HG03520 (cell line): ENCODE data around the gene DIS3L2.
"Not testable (repeated sequence)": the region's sequence is repeated elsewhere in the genome, so short reads cannot be mapped to it uniquely, and the experiment has no call there.

ENCODE experiments used
- ATAC-seq: cut with Tn5 transposase; IDR thresholded peaks from one replicate; pipeline ENCODE4 v1.9.1; 2021; ENCODE audit warnings: mild to moderate bottlenecking, moderate library complexity; ENCODE audit not compliant: unreplicated experiment

The DIS3L2 gene

DNA sequence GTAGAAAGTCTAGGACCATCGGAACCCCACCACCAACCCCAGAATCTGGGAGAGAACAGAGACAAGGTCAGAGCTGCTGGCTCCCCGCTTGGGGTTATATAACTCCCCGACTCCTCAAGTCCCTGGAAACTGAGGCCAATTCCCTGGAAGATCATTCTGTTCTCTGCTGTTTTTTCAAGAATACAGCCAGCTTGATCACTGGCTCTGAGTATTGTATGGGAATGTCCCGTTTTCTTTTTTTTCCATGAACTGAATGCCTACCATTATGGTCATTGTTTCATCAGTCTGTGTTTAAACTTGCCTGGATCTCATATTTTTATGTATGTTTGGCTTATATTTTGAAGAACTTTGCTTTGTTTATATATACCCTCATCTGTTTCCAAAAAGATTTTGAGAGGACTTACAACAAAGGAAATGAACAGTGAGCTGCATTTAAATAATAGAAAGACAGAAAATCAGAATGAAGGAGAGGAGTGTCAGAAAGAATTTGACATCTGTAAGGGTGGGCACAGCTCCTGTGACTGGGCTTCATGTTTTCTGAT lies 327.0 kb downstream of the DIS3L2 start:
- no peak for ATAC-seq

DNA sequence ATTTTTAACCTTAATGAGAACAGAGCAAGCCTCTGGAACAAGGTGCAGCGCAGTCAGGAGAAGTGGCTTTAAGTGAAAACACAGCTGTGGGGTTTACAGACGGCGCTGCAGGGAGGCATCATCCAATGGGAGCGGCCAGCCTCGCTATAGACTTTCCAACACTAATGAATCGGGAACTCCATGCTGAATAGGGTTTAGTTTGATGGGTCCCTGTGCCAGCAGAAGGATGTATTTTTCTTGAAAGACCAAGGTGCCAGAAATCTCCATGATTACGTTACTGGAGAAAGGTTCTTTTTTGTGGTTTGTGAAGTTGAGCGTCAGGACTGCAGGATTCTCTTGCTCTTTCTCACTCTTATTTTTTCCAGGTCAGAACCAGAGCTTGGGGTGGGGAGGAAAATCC lies 329.2 kb downstream of the DIS3L2 start:
- ATAC-seq, result no peak

DNA sequence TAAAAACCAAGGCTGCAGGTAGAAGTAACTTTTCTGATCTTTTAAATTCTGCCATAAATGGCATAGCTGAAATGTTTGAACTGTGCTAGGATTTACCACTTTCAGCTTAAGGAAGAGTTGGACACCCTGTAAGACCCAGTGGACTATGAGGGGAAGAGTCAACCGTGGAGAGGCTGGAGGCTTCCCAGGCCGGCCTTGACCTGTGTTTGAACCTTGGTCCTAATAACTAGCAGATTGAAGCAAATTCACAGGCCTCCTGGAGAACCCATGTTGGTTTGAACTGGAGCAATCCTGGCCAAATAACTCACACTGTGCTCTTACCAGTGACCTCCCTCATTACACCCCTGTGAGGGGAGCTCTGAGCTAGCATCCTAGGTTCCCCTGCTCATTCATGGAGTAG lies 329.8 kb downstream of the DIS3L2 start:
- no peak for ATAC-seq

DNA sequence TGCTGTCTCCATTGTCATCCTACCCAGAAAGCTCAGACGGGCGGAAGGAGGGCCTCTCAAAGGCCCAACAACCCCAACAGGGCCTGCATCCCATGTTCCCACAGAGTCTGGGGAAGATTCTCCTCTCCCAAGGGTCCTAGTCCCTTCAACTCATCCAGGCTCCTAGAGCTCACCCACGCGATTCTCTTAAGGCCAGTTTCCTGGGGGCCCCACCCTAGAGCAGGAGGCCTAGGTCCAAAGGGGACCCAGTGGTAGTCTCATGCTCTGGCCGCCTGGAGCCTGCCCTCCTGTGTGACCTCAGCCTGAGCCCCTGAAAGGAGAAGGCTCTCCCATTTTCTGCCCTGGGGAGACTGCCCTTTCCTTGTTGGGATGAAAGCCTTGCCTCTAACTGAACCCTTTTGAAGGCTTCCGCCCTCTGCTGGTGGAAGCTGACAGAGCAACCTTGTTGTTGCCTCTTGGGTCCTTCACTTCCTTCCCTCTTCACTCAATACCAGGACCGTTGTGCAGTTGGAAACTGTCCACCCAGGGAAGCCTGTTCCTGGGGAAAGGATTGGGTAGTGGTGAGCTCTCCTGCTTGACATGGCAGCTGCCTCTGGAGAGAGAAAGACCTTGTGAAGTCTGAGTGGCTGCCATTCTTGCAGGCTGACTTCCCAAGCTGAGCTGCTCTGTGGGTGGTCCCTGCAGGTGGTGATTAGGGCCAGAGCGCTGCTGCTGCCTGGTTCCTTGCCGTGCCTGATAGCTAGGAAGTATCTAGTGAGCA lies 331.1 kb downstream of the DIS3L2 start:
- ATAC-seq, result no peak

DNA sequence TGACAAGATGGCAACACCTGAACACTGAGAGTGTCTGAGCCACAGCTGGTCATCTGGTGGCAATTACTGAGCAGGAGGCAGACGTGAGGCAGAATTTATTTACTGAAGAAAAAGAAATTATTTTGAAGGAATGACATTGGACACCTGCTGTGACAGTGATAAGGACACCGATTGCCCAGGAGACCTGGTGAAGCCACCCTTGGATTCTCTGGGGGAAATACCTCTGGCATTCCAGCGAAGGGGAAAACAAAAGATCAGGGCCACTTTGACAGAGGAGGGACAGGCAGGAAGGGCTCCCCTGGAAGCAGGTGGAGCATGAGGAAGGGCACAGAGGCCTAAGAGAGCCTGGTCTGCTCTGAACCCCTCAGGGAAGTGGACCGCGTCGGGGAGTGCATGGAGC lies 331.7 kb downstream of the DIS3L2 start:
- no peak for ATAC-seq

DNA sequence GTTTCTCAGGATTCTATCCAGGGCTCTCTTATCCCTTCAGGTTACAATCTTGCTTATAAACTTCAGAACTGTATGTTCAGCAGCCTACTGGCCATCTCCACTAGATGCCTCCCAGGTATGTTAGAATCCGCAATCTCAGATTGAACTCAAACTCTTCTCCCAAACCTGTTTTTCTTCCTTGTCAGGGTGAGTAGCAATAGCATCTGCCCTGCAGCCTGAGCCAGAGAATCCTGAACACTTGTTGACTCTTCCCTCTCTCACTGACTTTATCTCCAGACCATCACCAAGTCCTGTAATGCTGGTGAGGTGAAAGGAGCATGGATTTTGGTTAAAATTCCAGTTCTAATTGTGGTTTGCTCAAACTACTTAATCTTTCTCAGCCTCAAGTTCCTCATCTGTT lies 334.5 kb downstream of the DIS3L2 start:
- no peak for ATAC-seq

DNA sequence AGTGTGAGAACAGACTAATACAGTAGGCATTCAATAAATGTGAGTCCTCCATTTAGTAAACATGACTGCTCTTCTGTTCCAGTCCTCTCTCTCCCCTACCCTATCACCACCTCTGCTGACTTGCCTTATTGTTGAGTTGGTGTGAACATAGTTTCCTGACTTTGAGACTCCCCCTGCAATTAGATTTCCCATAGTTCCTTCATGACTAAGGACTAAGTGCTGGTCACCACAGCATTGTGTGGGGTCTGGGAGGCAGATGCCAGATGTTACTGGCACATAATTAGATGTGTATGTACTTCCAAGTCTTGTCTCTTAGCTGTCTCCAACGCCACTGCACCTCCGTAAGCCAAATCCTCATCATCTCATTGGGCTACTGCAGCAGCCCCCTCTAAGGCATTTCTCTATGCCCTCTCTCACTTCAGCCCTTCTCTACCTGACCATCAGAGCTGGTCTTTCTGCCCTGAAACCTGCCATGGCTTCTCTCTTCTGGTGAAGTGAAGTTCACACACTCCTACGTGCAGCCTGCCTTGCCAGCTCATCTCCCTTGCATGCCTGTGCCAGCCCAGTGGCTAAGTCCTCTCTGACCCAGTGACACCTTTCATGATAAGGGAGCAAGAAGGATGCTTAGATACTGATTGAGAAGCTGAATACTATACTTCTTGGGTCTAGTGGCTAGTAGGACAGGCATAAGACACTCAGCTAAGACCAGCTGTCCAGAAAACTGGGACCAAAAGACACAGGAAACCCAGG lies 335.4 kb downstream of the DIS3L2 start:
- no peak for ATAC-seq

DNA sequence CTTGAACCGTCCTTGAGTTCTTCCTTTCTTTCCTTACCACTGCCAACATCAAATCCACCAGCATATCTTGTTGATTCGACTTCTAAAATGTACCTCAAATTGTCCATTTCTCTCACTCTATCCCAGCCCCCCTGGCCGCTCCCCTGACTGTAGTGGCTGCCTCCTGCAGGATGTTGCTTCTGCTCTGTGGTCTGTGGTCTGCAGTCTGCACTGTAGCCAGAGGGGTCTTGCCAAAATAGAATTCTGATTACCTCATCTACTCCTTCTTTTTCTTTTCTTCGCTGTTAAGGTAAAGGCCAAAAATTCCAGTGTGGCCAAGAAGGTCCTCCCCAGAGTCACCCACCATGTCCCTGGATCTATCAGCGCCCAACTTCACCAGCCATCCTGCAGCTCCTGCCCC lies 337.6 kb downstream of the DIS3L2 start:
- ATAC-seq, result no peak

DNA sequence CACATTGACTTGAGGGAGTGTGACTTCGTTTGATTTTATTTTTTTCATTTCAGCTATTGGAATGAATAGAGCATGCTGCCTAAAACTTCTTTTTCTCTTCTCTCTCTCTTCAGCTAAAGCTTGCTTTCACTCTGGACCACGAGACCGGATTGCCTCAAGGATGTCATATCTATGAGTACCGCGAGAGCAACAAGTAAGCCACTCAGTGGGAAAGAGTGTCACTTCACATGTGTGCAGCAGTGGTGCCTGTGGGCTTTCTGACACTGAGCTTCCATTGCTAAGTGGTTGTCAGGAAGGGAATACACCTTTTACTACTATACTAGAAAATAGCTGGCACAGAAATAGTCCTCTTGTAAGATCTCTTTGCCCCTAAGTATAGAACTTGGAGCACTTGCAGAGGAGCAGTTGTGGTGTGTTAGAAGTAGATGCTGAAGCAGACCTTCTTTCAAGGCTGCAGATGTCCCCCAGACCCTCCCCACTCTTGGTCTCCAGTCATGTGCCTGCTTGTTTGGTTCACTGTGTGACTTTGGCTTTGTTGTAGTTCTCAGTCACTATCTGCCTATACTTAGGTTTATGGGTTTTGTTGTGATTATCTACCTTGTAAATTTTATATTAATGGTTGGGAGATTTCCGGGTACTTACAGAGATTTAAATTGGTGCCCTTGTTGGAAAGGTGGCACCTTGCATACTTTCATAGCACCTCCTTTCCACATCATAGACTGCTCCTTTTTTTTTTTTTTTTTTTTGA lies 338.6 kb downstream of the DIS3L2 start:
- ATAC-seq, result no peak

DNA sequence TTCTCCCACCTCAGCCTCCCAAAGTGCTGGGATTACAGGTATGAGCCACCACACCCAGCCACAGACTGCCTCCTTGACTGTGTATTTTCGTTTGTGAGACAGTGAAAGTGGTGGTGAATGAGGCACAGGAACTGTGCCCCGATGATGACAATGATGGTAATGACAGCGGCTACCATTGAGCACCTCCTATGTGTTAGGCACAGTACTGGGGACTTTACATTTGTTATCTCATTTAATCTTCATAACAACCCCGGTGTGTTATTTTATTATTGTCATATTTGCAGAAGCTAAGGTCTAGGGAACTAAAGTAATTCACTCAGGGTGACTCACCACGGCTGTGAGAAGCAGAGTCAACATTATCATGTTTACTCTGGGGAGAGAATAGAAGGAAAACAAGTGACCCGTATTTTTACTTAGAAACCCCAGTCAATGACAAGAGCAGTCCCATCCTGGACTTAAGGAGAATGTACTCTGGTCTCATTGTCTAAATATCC lies 339.4 kb downstream of the DIS3L2 start:
- ATAC-seq, result no peak

DNA sequence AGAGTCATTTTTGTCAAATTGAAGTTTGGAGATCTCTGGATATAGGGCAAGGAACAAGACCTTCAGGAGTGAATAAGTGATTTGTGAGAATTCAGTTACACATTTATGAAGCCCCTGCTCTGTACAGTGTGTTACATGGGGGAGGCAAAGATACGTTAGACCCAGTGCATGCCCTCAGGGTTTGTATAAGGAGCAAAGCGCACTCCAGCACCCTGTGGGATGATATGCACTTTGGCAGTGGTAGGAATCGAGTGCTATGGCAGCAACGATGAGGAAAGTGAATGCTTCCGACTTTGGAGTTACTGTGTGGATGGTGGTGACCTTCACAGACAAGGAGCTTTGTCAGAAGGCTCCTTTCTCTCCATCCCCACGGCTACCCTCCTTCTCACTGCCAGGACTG lies 342.7 kb downstream of the DIS3L2 start:
- no peak for ATAC-seq

DNA sequence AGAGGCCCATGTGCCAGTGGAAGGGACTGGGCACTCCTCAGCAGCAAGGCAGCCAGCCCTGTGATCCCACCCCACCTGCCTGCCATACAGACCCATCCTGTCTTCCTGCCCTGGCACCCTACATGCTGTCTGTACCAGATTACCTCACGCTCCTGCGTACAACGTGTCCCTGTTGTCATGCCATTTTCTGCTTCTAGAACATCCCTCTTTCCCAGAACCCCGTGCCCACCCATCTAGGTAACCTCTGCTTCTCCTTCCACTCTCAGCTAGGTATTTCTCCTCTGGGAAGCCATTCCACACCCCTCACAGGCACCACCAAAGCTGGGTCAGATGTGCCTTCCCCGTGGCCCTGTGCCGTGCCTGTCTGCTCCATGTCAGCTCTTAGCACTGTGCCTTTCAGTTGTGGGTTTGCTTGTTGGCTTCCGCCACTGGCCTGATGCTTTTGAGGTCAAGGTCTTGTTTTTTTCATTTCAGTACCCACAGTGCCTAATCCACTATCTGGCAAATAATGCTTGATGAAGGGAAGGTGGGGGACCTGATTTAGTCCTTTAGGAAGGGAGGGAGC lies 345.3 kb downstream of the DIS3L2 start:
- no peak for ATAC-seq

DNA sequence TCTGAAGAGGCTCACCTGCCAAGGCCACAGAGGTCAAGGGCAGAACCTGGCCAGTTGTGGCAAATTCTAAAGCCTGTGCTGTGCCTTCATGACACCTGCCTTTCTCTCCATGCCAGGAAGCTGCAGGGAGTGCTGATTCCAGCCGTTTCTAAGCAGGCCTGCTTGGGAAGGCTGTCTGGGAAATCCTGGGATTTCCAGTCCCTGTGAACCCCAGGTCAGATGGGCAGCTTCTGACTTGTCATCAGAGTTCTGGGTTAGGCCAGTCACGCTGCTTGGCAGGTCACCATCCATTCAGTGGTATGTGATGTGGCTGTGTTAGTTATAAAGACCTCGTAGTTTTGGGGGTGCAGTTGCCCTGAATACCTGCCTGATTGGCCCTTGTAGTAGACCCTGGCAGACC lies 346.3 kb downstream of the DIS3L2 start:
- ATAC-seq, result no peak

DNA sequence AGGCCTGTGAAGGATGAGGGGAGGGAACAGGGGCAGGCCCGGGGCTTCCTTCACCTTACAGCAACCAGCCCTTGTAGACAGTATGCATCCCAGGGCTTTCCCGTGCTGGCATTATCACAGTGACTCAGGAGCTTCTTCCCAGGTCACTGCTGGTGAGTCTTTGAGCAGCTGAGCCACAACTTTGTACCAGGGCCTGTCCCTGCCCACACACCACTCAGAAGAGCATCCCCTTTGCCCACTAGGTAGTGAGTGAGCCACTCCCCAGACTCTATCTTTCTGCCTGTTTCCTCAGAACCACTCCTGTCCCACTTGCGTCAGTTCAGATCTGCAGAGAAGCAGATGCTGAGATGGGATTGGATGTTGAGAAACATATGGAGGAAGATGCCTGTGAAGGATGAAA lies 347.5 kb downstream of the DIS3L2 start:
- ATAC-seq, result no peak

DNA sequence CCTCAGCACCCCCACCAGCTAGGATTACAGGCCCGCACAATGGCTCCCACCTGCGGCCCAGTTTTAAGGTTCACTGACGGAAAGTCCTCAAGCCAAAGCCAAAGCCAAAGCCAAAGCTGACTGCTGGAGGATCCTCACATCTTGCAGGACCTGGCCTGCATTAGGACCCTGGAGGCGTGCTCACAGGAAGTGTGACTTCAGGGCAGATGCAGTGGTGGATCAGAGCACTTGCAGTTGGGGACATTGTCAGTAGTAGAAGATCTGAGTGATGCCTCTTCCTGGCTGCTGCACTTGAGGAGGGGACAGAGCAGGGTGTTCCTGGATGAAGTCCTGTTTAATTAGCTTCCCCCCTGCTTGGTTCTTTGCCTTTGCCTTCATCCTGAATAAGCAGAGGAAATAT lies 348.1 kb downstream of the DIS3L2 start:
- ATAC-seq, result no peak

DNA sequence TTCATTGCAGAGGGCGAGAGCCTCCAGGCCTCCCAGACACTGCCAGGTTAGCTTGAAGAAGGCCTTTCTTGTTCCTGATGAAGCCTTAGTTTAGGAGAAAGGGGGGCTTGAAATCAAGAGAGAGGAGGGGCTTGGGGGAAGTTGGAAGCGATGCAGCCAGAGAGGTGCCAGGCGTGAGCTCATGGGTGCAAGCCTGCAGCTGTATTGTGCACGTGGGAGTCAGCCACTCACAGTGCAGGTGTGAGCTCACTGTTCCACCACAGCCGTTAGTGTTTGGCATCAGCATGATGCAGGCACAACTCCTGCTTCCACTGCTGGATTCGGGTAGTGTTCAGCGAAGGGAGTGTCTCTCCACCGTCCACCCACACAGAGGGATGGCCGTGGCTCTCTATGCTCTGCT lies 348.6 kb downstream of the DIS3L2 start:
- no peak for ATAC-seq

DNA sequence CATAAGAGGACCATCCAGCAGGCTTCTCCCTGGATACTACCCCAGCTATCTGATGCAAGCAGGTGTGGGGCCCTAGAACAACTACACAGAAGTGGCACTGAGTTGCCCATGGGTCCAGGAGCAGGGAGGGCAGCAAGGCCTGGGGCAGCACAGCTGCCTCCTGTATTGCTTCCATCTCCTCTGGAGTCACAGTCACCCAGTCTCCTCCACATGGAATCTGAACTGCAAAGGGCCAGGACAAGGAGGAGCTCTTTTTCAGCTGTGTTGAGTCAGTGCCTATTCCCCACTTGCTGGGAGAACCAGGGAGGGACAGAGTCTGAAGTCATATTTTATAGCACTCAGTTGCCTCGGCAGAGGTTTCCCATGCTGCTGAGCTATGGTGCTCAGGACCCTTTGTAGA lies 349.2 kb downstream of the DIS3L2 start:
- ATAC-seq, result no peak

DNA sequence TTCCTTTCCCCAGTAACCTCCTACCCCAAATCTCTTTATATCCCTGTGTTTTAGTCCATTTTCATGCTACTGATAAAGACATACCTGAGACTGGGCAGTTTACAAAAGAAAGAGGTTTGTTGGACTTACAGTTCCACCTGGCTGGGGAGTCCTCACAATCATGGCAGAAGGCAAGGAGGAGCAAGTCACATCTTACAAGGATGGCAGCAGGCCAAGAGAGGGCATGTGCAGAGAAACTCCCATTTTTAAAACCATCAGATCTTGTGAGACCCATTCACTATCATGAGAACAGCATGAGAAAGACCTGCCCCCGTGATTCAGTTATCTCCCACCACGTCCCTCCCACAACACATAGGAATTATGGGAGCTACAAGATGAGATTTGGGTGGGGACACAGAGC lies 352.1 kb downstream of the DIS3L2 start:
- not testable (repeated sequence) for ATAC-seq

DNA sequence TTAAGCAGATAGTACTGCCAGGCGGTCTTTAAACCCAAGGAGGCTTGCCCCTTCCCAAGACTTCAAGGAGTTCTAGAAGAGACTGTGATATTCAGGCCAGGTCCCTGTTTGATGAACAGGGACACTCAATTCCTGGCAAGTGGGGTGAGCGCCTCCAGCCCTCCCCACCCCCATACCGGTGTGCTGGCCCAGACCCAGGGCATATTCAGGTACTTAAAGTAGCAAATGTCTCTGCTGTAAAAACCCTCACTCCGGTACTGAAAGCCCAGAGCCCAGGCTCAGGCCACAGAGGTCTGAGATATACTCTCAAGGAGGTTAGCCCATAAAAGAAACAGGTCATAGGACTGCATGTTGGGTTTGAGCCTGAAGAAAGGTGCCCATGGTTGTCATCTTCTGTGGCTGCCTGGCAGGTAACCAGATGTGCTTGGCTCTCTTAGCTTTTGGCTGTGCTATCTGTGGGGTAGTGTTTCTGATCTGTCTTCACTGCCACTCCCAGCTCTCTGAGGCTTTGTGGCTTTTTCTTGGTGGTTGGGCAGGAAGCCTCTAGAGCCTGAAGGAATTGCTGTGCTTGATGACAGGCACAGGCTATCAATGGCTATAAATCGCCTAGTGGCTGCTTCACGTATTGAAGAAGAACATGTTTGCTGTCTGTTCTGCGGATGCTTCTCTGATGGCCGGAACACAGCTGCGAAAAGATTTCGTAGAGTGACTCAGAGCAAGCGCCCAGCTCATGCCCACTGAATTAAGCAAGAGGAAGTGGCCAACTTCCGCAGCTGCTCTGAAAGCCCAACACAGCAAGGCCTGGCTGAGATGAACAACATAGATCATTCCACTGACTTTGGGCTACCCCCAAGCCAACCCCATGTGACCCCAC lies 353.8 kb downstream of the DIS3L2 start:
- peak; percentile 80 for ATAC-seq

DNA sequence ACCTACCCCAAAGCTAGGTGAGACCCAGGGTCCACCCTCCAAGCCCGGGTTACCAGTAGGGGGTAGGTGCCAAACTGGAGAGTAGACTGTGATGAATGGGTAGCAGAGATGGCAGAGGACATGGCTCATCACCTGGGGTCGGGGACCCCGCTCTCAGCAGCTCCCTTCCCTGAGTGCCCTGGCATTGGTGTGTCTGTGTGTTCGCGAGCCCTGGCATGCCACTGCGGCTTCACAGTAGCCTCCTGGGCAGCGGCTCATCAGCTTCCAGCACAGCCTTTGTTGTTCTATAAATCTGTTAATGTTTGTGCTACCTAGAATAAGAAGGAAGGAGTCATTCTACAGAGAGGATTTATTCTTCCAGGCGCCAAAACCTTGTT lies 354.4 kb downstream of the DIS3L2 start:
- no peak for ATAC-seq
